PFSK-1 (cell line): Measurements from ENCODE around the gene PARD6G.

Source experiments
- FOXP2 ChIP-seq: optimal IDR thresholded peaks from 2 replicates; pipeline ENCODE3; 2011; ENCODE audit warnings: borderline replicate concordance, control low read depth, inconsistent platforms; ENCODE audit not compliant: insufficient read depth; ENCODE audit errors: extremely low read length, extremely low read depth
- POLR2AphosphoS5 ChIP-seq: IDR thresholded peaks from 2 replicates; pipeline ENCODE4 v1.6.1; 2012; ENCODE audit warnings: low read depth, mild to moderate bottlenecking, control low read depth, low read length, moderate library complexity
- SIN3A ChIP-seq: IDR thresholded peaks from 2 replicates; pipeline ENCODE4 v1.6.1; 2012; ENCODE audit warnings: mild to moderate bottlenecking, low read length, moderate library complexity, borderline replicate concordance; ENCODE audit not compliant: insufficient read depth
- TAF1 ChIP-seq: IDR thresholded peaks from 2 replicates; pipeline ENCODE4 v1.6.1; 2012; ENCODE audit warnings: low read length, control low read depth, borderline replicate concordance; ENCODE audit not compliant: insufficient read depth
- TF ChIP-seq, protein P1 (sequence below), 2 experiments: IDR thresholded peaks; 2 replicates each; pipeline versions ENCODE4 v1.6.1 to v1.8.0; 2011 to 2012; ENCODE audit warnings: low read depth in 2 of 2, low read length in 2 of 2, control low read depth in 1 of 2, inconsistent platforms in 1 of 2, mild to moderate bottlenecking in 1 of 2, moderate library complexity in 1 of 2; ENCODE audit not compliant: insufficient read depth in 1 of 2

Gene PARD6G

DNA sequence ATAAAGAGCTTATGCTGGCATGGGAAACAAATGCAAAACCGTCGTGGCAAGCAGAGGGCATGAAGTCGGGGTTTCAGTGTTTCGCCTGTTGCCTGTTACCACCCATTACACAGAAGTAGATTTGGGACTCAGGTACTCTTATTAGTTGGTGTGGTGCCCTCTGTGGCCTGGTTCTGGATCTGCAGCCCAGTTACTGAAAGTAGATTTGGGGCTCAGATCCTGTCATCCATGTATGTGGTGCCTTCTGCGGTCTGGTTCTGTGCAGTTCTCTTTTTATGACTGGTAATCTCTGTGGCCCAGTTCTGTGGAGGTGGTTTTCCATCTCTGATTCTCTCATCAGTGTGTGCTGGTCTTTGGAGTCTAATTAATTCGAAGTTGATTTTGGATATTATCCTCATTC, 93.0 kb downstream of the PARD6G start:
- no peak for TF ChIP-seq FOXP2
- TF ChIP-seq TAF1, result no peak
- no peak for TF ChIP-seq SIN3A
- TF ChIP-seq POLR2AphosphoS5, result no peak
- TF ChIP-seq, protein P1, sequence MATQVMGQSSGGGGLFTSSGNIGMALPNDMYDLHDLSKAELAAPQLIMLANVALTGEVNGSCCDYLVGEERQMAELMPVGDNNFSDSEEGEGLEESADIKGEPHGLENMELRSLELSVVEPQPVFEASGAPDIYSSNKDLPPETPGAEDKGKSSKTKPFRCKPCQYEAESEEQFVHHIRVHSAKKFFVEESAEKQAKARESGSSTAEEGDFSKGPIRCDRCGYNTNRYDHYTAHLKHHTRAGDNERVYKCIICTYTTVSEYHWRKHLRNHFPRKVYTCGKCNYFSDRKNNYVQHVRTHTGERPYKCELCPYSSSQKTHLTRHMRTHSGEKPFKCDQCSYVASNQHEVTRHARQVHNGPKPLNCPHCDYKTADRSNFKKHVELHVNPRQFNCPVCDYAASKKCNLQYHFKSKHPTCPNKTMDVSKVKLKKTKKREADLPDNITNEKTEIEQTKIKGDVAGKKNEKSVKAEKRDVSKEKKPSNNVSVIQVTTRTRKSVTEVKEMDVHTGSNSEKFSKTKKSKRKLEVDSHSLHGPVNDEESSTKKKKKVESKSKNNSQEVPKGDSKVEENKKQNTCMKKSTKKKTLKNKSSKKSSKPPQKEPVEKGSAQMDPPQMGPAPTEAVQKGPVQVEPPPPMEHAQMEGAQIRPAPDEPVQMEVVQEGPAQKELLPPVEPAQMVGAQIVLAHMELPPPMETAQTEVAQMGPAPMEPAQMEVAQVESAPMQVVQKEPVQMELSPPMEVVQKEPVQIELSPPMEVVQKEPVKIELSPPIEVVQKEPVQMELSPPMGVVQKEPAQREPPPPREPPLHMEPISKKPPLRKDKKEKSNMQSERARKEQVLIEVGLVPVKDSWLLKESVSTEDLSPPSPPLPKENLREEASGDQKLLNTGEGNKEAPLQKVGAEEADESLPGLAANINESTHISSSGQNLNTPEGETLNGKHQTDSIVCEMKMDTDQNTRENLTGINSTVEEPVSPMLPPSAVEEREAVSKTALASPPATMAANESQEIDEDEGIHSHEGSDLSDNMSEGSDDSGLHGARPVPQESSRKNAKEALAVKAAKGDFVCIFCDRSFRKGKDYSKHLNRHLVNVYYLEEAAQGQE (IDR thresholded peaks at IDR 0.05; ENCODE audit: insufficient read depth in 1 of 2, low read depth in 2 of 2, low read length in 2 of 2), result no peak

DNA sequence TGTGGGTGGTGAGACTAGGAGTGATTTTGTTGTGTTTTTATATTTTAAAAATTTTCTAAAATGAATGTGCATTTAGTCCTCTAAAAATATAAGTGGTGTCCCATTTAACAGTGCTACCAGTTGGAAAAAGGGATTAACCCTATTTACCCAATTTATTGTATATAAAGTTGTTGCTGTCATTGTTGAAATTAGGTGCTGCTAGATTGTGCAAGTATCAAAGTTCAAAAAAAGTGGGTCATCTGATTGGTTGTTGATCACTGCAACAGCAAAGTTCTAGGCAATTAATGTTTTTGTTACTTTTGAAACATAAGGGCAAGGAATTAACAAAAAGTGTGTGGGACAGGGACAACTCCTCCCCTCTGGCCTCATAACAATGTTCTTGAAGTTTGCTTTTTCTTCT, 97.6 kb downstream of the PARD6G start:
- TF ChIP-seq POLR2AphosphoS5 (no peak), FOXP2 (no peak), TAF1 (no peak), SIN3A (no peak)
- TF ChIP-seq, protein P1 (IDR thresholded peaks at IDR 0.05; ENCODE audit: insufficient read depth in 1 of 2, low read depth in 2 of 2, low read length in 2 of 2), result no peak

DNA sequence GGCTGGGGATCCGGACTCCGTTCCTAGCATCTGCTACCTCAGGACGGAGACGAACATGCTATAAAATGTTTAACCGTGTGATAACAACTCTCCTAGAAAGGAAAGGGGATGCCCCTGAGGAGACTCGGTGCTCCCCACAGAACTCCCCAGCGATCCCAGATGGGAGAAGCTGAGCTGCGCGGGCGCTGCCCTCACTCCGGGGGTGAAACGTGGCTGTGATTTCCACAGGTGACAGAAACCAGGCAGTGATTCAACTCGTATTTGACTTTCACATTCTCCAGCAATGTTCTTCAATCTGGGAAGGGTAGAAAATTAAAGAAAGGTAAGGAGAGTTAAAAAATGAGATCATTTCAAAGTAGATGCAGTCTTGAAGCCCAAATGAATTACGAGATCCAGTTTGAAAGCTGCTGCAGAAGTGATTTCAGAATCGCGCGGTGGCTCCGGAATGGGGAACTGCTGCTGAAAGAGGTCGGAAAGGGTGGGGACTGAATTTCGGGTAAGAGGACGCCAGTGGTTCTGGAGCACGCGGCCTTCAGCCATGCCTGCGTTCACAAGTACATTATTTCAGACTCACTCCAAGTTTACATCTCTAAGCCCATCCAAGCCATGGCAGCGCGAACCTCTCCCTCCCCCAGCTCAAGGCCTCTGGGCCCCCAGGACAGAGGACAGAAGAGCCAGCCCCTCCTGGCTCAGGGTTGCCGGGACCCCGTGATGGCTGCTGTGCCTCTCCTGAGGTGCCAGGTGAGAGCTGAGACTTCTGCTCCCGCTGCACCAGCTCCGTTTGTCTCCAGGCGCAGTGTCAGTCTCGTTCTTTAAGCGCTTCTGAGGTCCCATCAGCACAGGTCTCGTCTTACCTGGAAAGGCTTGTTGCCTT, 98.8 kb downstream of the PARD6G start:
- TF ChIP-seq POLR2AphosphoS5 (no peak), FOXP2 (no peak), TAF1 (no peak), SIN3A (no peak)
- TF ChIP-seq, protein P1 (IDR thresholded peaks at IDR 0.05; ENCODE audit: insufficient read depth in 1 of 2, low read depth in 2 of 2, low read length in 2 of 2), result no peak

DNA sequence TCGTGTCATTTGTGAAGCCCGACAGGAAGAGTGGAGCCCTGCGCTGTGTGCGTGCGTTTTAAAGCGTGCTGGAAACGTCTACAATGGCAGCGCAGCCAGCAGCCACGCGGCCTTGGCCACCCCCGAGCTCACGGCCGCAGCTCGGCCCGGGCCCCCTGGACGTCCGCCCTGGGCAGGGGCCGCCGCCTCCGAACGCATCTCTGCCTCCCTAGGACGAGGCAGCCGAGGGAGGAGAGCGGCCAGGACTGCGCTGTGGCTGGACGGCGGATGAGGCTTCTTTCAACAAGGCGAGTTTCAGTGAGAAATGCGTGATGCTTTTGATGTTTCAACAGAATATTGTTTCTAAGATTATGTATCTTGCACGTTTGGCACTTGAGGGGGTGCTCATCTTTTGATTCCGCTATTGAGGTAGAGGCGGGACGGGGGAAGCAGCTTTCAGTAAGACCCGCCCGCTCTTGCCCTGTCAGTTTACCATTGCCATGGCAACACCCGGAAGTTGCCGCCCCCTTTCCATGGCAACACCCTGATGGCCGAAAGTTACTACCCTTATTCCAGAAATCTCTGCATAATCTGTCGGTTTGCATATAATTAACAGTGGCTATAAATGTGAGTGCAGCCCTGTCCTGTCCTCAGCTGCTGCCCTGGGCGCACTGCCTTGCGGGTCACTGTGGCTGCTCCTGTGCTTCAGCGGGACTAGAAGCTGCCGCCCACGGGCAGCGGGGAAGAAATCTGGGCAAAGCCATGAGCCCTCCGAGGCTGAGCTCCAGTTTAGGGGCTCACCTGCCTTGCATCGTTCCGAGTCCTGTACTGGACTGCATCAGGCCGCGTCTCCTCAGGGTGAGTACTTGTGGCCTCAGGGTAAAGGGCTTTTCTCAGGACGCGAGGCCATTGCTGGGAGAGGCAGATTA, 99.6 kb downstream of the PARD6G start:
- TF ChIP-seq FOXP2 (no peak), TAF1 (no peak)
- TF ChIP-seq, protein P1 (IDR thresholded peaks at IDR 0.05; ENCODE audit: insufficient read depth in 1 of 2, low read depth in 2 of 2, low read length in 2 of 2), result no peak
